K562 (cell line): Measurements from ENCODE around the gene PAX8.

Source experiments
- NCOA4 ChIP-seq: fragments of 450-650 bp; IDR thresholded peaks from 2 replicates; pipeline ENCODE4 v1.6.1; 2018; ENCODE audit warnings: mild to moderate bottlenecking; ENCODE audit not compliant: partially characterized antibody
- NR4A1 ChIP-seq, 2 experiments: fragments of 250-450 bp in 1 of 2; fragments of 450-650 bp in 1 of 2; sonication (Bioruptor Pico) in 1 of 2; IDR thresholded peaks; 2 replicates each; pipeline versions ENCODE4 v1.4.0 to v1.6.1; 2016 to 2020; ENCODE audit warnings: mild to moderate bottlenecking in 2 of 2, missing compliant biosample characterization in 1 of 2, missing genetic modification characterization in 1 of 2, moderate library complexity in 1 of 2
- SREBF2 ChIP-seq: sonication (generic); formaldehyde crosslinking; IDR thresholded peaks from 2 replicates; pipeline ENCODE4 v1.4.0; 2020; ENCODE audit warnings: mild to moderate bottlenecking, missing genetic modification reagents
- TF ChIP-seq, protein P1 (sequence below), 3 experiments: IDR thresholded peaks in 2 of 3; conservative IDR thresholded peaks in 1 of 3; 2 replicates each; pipeline ENCODE4 v1.5.1; 2011 to 2012; ENCODE audit warnings: low read length in 3 of 3, mild to moderate bottlenecking in 3 of 3, control low read depth in 2 of 3, improper control_type of control experiment in 1 of 3, inconsistent platforms in 1 of 3, low read depth in 1 of 3, mixed read lengths in 1 of 3, moderate library complexity in 1 of 3; ENCODE audit not compliant: insufficient read depth in 2 of 3

DNA sequence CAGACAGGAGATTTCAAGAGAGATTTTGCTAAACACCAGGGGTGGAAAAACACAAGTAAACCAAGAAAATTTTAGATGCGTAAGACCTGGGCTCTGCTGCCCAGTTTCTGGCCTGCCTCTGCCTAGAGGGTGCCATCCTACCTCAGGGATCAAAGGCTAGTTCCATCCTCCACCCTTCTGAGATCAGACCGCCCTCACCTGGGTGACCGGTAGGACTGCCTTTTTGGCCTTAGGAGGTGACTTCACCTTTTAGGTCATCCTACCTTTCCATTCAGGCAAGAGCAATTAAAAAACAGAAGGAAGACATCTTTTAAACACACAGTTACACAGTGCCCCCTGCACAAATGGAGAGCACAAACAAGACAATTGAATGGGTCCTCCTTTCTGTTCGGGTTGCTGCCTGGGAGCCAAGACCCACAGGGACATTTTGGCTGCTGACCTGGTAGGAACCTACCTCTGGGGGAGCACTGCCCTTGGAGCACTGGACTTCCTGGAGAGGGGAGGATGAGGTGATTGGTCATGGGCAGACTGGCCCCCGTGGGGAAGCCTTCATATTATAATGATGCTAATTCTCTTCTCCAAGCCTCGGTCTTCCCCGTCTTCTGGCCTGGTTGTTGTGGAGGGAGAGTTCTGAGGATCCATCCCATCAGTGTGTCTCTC, 101.9 kb downstream of the PAX8 start:
- TF ChIP-seq NCOA4: no peak
- TF ChIP-seq, protein P1, sequence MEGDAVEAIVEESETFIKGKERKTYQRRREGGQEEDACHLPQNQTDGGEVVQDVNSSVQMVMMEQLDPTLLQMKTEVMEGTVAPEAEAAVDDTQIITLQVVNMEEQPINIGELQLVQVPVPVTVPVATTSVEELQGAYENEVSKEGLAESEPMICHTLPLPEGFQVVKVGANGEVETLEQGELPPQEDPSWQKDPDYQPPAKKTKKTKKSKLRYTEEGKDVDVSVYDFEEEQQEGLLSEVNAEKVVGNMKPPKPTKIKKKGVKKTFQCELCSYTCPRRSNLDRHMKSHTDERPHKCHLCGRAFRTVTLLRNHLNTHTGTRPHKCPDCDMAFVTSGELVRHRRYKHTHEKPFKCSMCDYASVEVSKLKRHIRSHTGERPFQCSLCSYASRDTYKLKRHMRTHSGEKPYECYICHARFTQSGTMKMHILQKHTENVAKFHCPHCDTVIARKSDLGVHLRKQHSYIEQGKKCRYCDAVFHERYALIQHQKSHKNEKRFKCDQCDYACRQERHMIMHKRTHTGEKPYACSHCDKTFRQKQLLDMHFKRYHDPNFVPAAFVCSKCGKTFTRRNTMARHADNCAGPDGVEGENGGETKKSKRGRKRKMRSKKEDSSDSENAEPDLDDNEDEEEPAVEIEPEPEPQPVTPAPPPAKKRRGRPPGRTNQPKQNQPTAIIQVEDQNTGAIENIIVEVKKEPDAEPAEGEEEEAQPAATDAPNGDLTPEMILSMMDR (IDR thresholded peaks at IDR 0.05 in 2 of 3, conservative IDR thresholded peaks at IDR 0.05 in 1 of 3; ENCODE audit: insufficient read depth in 2 of 3, low read depth in 1 of 3, low read length in 3 of 3): no peak
- TF ChIP-seq NR4A1 (CRISPR knock-in tag; IDR thresholded peaks at IDR 0.05): no peak
- no peak for TF ChIP-seq NR4A1 (tag; IDR thresholded peaks at IDR 0.05)
- no peak for TF ChIP-seq SREBF2 (CRISPR knock-in tag)
